Measurements from ENCODE around the gene FAM124A. TPM values are rescaled to one million over a fixed set of nuclear protein-coding genes. Genes with fewer than 3 reads are reported as not detected.

Gene FAM124A
- total and polyA plus RNA-seq, 2 of the 8 experiments (the other 6 are each of a cell fraction or from before 2014, with no cell fraction given), result 40.7 to 49.9 TPM

- Histone ChIP-seq H2AK5ac (ENCODE audit: low read depth, low read length) (no peak overlapping the region), H3K36me3 (ENCODE audit: control insufficient read depth in 2 of 4, insufficient read depth in 4 of 4, low read length in 3 of 4) (no peaks in the 10 kb centered on the region), H3K23ac (ENCODE audit: insufficient read length) (no peak overlapping the region), H4K20me1 (replicated peaks in 1 of 2; ENCODE audit: control insufficient read depth in 1 of 2, insufficient read depth in 2 of 2, low read length in 2 of 2) (no peaks in the 10 kb centered on the region), H4K5ac (ENCODE audit: insufficient read length, low read depth, low read length) (no peak overlapping the region), H3K9ac (replicated peaks in 1 of 4; ENCODE audit: extremely low read depth in 1 of 4, low read depth in 3 of 4, low read length in 3 of 4) (no peak overlapping the region), H3K4me1 (replicated peaks in 1 of 4; ENCODE audit: control insufficient read depth in 3 of 4, insufficient read depth in 4 of 4, low read length in 3 of 4) (peaks cover 4 to 16% (median 15%) of the 10 kb centered on the region in 4 experiments; a peak in 6 of 7 replicates), H3K14ac (ENCODE audit: insufficient read length) (no peak overlapping the region), H2BK12ac (ENCODE audit: low read depth, low read length) (no peak overlapping the region), H3K4me2 (ENCODE audit: insufficient read depth in 1 of 2, low read depth in 2 of 2, low read length in 2 of 2) (no peak overlapping the region), H2BK15ac (ENCODE audit: low read length) (no peak overlapping the region), H3K9me3 (ENCODE audit: insufficient read depth in 2 of 2, low read depth in 1 of 2, low read length in 1 of 2) (no peaks in the 10 kb centered on the region), H3K79me1 (ENCODE audit: low read depth, low read length) (no peaks in the 10 kb centered on the region), H3K79me2 (ENCODE audit: control insufficient read depth in 1 of 2, insufficient read depth in 2 of 2, low read length in 2 of 2) (no peaks in the 10 kb centered on the region), H3K23me2 (ENCODE audit: low read depth, low read length) (no peaks in the 10 kb centered on the region; the same call in 1 of the 2 replicates), H3K56ac (replicated peaks; ENCODE audit: insufficient read length, low read depth, low read length) (no peak overlapping the region), H3K4ac (replicated peaks; ENCODE audit: insufficient read length, low read depth, low read length) (no peak overlapping the region), H3K4me3 (ENCODE audit: extremely low read depth in 1 of 4, insufficient read depth in 2 of 4, low read depth in 3 of 4, low read length in 4 of 4) (no peak overlapping the region), H2BK5ac (ENCODE audit: low read depth, low read length) (no peak overlapping the region), H3K18ac (ENCODE audit: extremely low read depth, low read length) (no peak overlapping the region; the same call in 1 of the 2 replicates), H3K27me3 (replicated peaks in 1 of 4; ENCODE audit: control insufficient read depth in 3 of 4, extremely low read depth in 1 of 4, insufficient read depth in 3 of 4, low read length in 3 of 4) (no peaks in the 10 kb centered on the region; a peak in 1 of 7 replicates), H2AFZ (ENCODE audit: low read length) (no peak overlapping the region), H2BK120ac (replicated peaks; ENCODE audit: low read depth, low read length) (no peak overlapping the region), H3K27ac (ENCODE audit: low read depth, low read length) (no peak overlapping the region), H4K91ac (replicated peaks; ENCODE audit: insufficient read length, low read length) (no peak overlapping the region), H4K8ac (ENCODE audit: extremely low read depth, insufficient read depth, low read length) (no peak overlapping the region), H2BK20ac (ENCODE audit: low read length) (no peak overlapping the region)
- no peak for TF ChIP-seq RNF2 (IDR thresholded peaks at IDR 0.05; ENCODE audit: borderline replicate concordance, low read depth, low read length, missing control alignments, poor library complexity, severe bottlenecking)
- no peak for TF ChIP-seq EGR1 (IDR thresholded peaks at IDR 0.05; ENCODE audit: borderline replicate concordance, low read depth, low read length)
- no peak for TF ChIP-seq JUND (IDR thresholded peaks at IDR 0.05; ENCODE audit: low read length)
- TF ChIP-seq SUZ12 (IDR thresholded peaks at IDR 0.05; ENCODE audit: low read length), result no peak
- no peak for TF ChIP-seq CHD2 (IDR thresholded peaks at IDR 0.05; ENCODE audit: low read length)
- no peak for TF ChIP-seq KDM1A (IDR thresholded peaks at IDR 0.05; ENCODE audit: borderline replicate concordance, low read length)
- no peak for TF ChIP-seq HDAC2 (IDR thresholded peaks at IDR 0.05; ENCODE audit: borderline replicate concordance in 1 of 2, low read depth in 2 of 2, low read length in 2 of 2)
- TF ChIP-seq TEAD4 (IDR thresholded peaks at IDR 0.05; ENCODE audit: low read depth, low read length), result no peak
- no peak for TF ChIP-seq BCL11A (IDR thresholded peaks at IDR 0.05; ENCODE audit: low read depth in 2 of 2, low read length in 2 of 2)
- FAIRE-seq, result no peak
- POLR2A ChIA-PET (ENCODE audit: partially characterized antibody), result interaction anchor here (0.9 to 1.7 kb wide), 3 partner anchors 25 to 151 kb away, joined by 4 read pairs; no protein-coding TSS in a partner anchor
- WGBS, 2 experiments (ENCODE audit: extremely low coverage in 1 of 2, insufficient coverage in 1 of 2, insufficient read length in 1 of 2, insufficient replicate concordance in 2 of 2, low coverage in 1 of 2, low lambda C conversion rate in 2 of 2, missing lambda C conversion rate in 1 of 2), result 90% methylated on average over 2 of the region's 2 CpGs; no CpG with 5 or more reads in 1 of the 2 experiments
- CTCF ChIA-PET (ENCODE audit: partially characterized antibody), result interaction anchor here (1.1 to 2.7 kb wide), 3 partner anchors 10 to 66 kb away, joined by 3 to 16 read pairs (median 5); no protein-coding TSS in a partner anchor
- no peak for DNase-seq (ENCODE audit: low read depth in 1 of 2, low spot score in 2 of 2)
Measured at GRCh38 chr13:51327961-51328360, 105.8 kb downstream of the FAM124A start.

All from H1 (cell line).